Uterus (tissue), 4 donors: Measurements from ENCODE around the gene ZFHX2. TPM values are rescaled to one million over a fixed set of nuclear protein-coding genes. Genes with fewer than 3 reads are reported as not detected.

Experiments used
- DNase-seq, 2 donors: peaks; one replicate each; pipeline ENCODE4 v3.0.0-alpha.2; 2019 to 2020
- H3K27ac ChIP-seq, 2 donors: fragments of 200-600 bp; sonication (generic); 1 replicate in 1 of 2; 2 replicates in 1 of 2; pipeline ENCODE4 v1.5.1; 2016 to 2018
- H3K27me3 ChIP-seq, 2 donors: fragments of 200-600 bp; sonication (generic); one replicate each; pipeline ENCODE4 v1.5.1; 2018 to 2019; ENCODE audit warnings: control low read depth in 1 of 2
- H3K36me3 ChIP-seq, 2 donors: fragments of 200-600 bp; sonication (generic); one replicate each; pipeline ENCODE4 v1.5.1; 2019; ENCODE audit warnings: control low read depth in 1 of 2
- H3K4me1 ChIP-seq, 2 donors: fragments of 200-600 bp; sonication (generic); one replicate each; pipeline ENCODE4 v1.5.1; 2018 to 2019; ENCODE audit warnings: control low read depth in 1 of 2
- H3K4me3 ChIP-seq, 2 donors: fragments of 200-600 bp; sonication (generic); 1 replicate in 1 of 2; 2 replicates in 1 of 2; pipeline ENCODE4 v1.5.1; 2018 to 2019; ENCODE audit warnings: mild to moderate bottlenecking in 1 of 2
- H3K9me3 ChIP-seq, 2 donors: fragments of 200-600 bp; sonication (generic); one replicate each; pipeline ENCODE4 v1.5.1; 2019; ENCODE audit warnings: control low read depth in 1 of 2
- CTCF ChIP-seq, 4 experiments: fragments of 200-600 bp in 2 of 4; fragments of 450-650 bp in 2 of 4; sonication (generic) in 2 of 4; IDR thresholded peaks; one replicate each; pipeline ENCODE4 v1.5.1; 2016 to 2019; ENCODE audit warnings: antibody characterized with exemption in 4 of 4, mild to moderate bottlenecking in 2 of 4, moderate library complexity in 1 of 4
- POLR2A ChIP-seq, 2 donors: fragments of 450-650 bp; IDR thresholded peaks; one replicate each; pipeline ENCODE4 v1.6.1; 2016; ENCODE audit warnings: antibody characterized with exemption in 2 of 2, mild to moderate bottlenecking in 1 of 2, moderate library complexity in 1 of 2
- intact Hi-C: fragments of 100-400 bp; cut with DNase I; formaldehyde crosslinking; loops from one replicate; pipeline ENCODE4 v1.15.1; 2023; ENCODE audit warnings: low total_unique reads
- total RNA-seq, 4 donors: library from RNA; depleted of rRNA in 3 of 4; stranded (reverse); fragments of >200 nt in 3 of 4; gene quantifications; one replicate each; pipeline versions ENCODE4 v1.1.0 to v1.2.4, GENCODE V29; 2014 to 2023
- donor health status: DM: yes; HTN: yes; CAD: no.

ZFHX2 gene
- total RNA-seq, 4 donors from 2014 or later, result 0.35 to 1.7 TPM; not detected in 2

GRCh38 chr14:23561873-23562821 lies 10.6 kb upstream of the ZFHX2 start:
- intact Hi-C loops, result loop anchor here (5.0 kb wide), 1 partner anchor 85 kb away; no protein-coding TSS in a partner anchor
- H3K4me1 ChIP-seq, result peaks cover 0 to 2% of the 10 kb centered on the region in 2 donors
- TF ChIP-seq POLR2A (IDR thresholded peaks at IDR 0.05) (no peak), CTCF (IDR thresholded peaks at IDR 0.05) (no peak)
- H3K36me3 ChIP-seq, result no peaks in the 10 kb centered on the region
- no peaks in the 10 kb centered on the region for H3K27me3 ChIP-seq
- no peaks in the 10 kb centered on the region for H3K9me3 ChIP-seq
- DNase-seq, result no peak
- H3K27ac ChIP-seq, result no peak overlapping the region
- H3K4me3 ChIP-seq, result no peak overlapping the region

DNA sequence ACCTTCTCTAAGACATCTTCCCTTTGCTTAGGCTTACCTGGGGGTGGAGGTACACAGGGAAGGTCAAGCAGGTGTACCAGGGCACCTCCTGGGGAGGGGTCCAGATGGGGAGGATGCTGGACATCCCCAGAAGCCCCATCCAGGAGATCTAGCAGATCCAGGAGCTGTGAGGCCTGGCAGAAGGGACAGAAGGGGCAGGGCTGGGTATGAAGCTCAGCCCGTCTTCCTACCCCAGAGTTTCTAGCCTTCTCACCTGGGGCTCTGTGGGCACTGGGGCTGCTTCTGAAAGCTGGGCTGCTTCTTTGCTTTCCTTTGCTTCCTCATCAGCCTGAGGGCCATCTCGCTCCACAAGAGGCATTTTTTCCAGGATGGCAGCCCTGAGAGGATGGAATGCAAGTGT lies 9.7 kb upstream of the ZFHX2 start:
- no peaks in the 10 kb centered on the region for H3K9me3 ChIP-seq
- peaks cover 4 to 9% of the 10 kb centered on the region in 2 donors for H3K4me1 ChIP-seq
- TF ChIP-seq POLR2A (IDR thresholded peaks at IDR 0.05) (no peak), CTCF (IDR thresholded peaks at IDR 0.05) (no peak)
- H3K36me3 ChIP-seq, result no peaks in the 10 kb centered on the region
- intact Hi-C loops, result loop anchor here (5.0 kb wide), 1 partner anchor 84 kb away; no protein-coding TSS in a partner anchor
- no peak overlapping the region for H3K4me3 ChIP-seq
- no peaks in the 10 kb centered on the region for H3K27me3 ChIP-seq
- no peak for DNase-seq
- no peak overlapping the region for H3K27ac ChIP-seq

- no peak overlapping the region for H3K27ac ChIP-seq
- H3K36me3 ChIP-seq, result no peaks in the 10 kb centered on the region
- no peak for DNase-seq
- H3K9me3 ChIP-seq, result no peaks in the 10 kb centered on the region
- no peak overlapping the region for H3K4me3 ChIP-seq
- intact Hi-C loops, result loop anchor here (5.0 kb wide), 1 partner anchor 83 kb away; no protein-coding TSS in a partner anchor
- TF ChIP-seq POLR2A (IDR thresholded peaks at IDR 0.05), result no peak
- no peak for TF ChIP-seq CTCF (IDR thresholded peaks at IDR 0.05)
- no peaks in the 10 kb centered on the region for H3K27me3 ChIP-seq
- peaks cover 4 to 9% of the 10 kb centered on the region in 2 donors for H3K4me1 ChIP-seq
Observed at GRCh38 chr14:23559926-23560520, 8.5 kb upstream of the ZFHX2 start.

GRCh38 chr14:23559010-23559925 lies 7.7 kb upstream of the ZFHX2 start:
- Histone ChIP-seq H3K4me3 (no peak overlapping the region), H3K27me3 (no peaks in the 10 kb centered on the region), H3K9me3 (no peaks in the 10 kb centered on the region), H3K27ac (no peak overlapping the region), H3K36me3 (no peaks in the 10 kb centered on the region), H3K4me1 (peaks cover 4 to 9% of the 10 kb centered on the region in 2 donors)
- intact Hi-C loops, result no loop called here
- DNase-seq, result no peak
- TF ChIP-seq POLR2A (IDR thresholded peaks at IDR 0.05) (no peak), CTCF (IDR thresholded peaks at IDR 0.05) (peak; percentile 47 to 79 (median 55))
